H9 (cell line): ENCODE data around the gene NADSYN1. TPM values are rescaled to one million over a fixed set of nuclear protein-coding genes. Genes with fewer than 3 reads are reported as not detected.

ENCODE experiments used
- DNase-seq: peaks from one replicate; pipeline ENCODE4 v3.0.0-alpha.2; 2017
- H2AFZ ChIP-seq: one replicate; pipeline ENCODE4 v1.6.1; 2013; ENCODE audit warnings: mild to moderate bottlenecking, low read length, control low read depth, moderate library complexity
- H2AK5ac ChIP-seq: 2 replicates; pipeline ENCODE4 v1.6.1; 2013; ENCODE audit warnings: low read length, control low read depth, mixed read lengths; ENCODE audit not compliant: insufficient read length
- H2BK120ac ChIP-seq: one replicate; pipeline ENCODE4 v1.6.1; 2013; ENCODE audit warnings: low read depth, mild to moderate bottlenecking, low read length, control low read depth, inconsistent platforms; ENCODE audit not compliant: poor library complexity, severe bottlenecking
- H2BK12ac ChIP-seq: 2 replicates; pipeline ENCODE4 v1.6.1; 2013; ENCODE audit warnings: low read length, control low read depth, mixed read lengths, low read depth; ENCODE audit not compliant: insufficient read length
- H2BK15ac ChIP-seq: 2 replicates; pipeline ENCODE4 v1.6.1; 2013; ENCODE audit warnings: low read depth, low read length, control low read depth
- H2BK20ac ChIP-seq: one replicate; pipeline ENCODE4 v1.6.1; 2013; ENCODE audit warnings: low read depth, mild to moderate bottlenecking, low read length, control low read depth, inconsistent platforms; ENCODE audit not compliant: poor library complexity, severe bottlenecking
- H2BK5ac ChIP-seq: 2 replicates; pipeline ENCODE4 v1.6.1; 2013; ENCODE audit warnings: low read length, control low read depth, mixed read lengths; ENCODE audit not compliant: insufficient read length
- H3K14ac ChIP-seq: 2 replicates; pipeline ENCODE4 v1.6.1; 2013; ENCODE audit warnings: low read length, control low read depth; ENCODE audit not compliant: insufficient read depth
- H3K18ac ChIP-seq: 2 replicates; pipeline ENCODE4 v1.6.1; 2013; ENCODE audit warnings: low read depth, mild to moderate bottlenecking, mixed read lengths, low read length, control low read depth; ENCODE audit not compliant: insufficient read length
- H3K23ac ChIP-seq: 2 replicates; pipeline ENCODE4 v1.6.1; 2013; ENCODE audit warnings: low read length, control low read depth, mixed read lengths, low read depth; ENCODE audit not compliant: insufficient read length
- H3K23me2 ChIP-seq: 2 replicates; pipeline ENCODE4 v1.6.1; 2013; ENCODE audit warnings: low read depth, mild to moderate bottlenecking, mixed read lengths, low read length, control low read depth; ENCODE audit not compliant: insufficient read length, poor library complexity, severe bottlenecking
- H3K27ac ChIP-seq: 2 replicates; pipeline ENCODE4 v1.5.1; 2013; ENCODE audit warnings: low read length, control low read depth, mixed read lengths, low read depth; ENCODE audit not compliant: insufficient read length
- H3K27me3 ChIP-seq: 2 replicates; pipeline ENCODE4 v1.6.1; 2013; ENCODE audit warnings: low read length, control low read depth, inconsistent platforms; ENCODE audit not compliant: insufficient read depth
- H3K4ac ChIP-seq: 2 replicates; pipeline ENCODE4 v1.6.1; 2013; ENCODE audit warnings: low read depth, mild to moderate bottlenecking, control low read depth, inconsistent platforms, low read length, moderate library complexity
- H3K4me1 ChIP-seq: 2 replicates; pipeline ENCODE4 v1.6.1; 2013; ENCODE audit warnings: low read length, control low read depth, inconsistent platforms; ENCODE audit not compliant: insufficient read depth
- H3K4me2 ChIP-seq: 2 replicates; pipeline ENCODE4 v1.6.1; 2013; ENCODE audit warnings: low read length, control low read depth, mixed read lengths; ENCODE audit not compliant: insufficient read length, insufficient read depth
- H3K56ac ChIP-seq: 2 replicates; pipeline ENCODE4 v1.6.1; 2013; ENCODE audit warnings: low read depth, mild to moderate bottlenecking, mixed read lengths, low read length, control low read depth; ENCODE audit not compliant: insufficient read length
- H3K79me1 ChIP-seq: 2 replicates; pipeline ENCODE4 v1.6.1; 2013; ENCODE audit warnings: low read depth, mild to moderate bottlenecking, moderate library complexity, low read length, control low read depth, inconsistent platforms; ENCODE audit not compliant: insufficient read depth, poor library complexity, severe bottlenecking
- H3K79me2 ChIP-seq: 2 replicates; pipeline ENCODE4 v1.6.1; 2013; ENCODE audit warnings: low read length, control low read depth, inconsistent platforms; ENCODE audit not compliant: insufficient read depth
- H3K9ac ChIP-seq: 2 replicates; pipeline ENCODE4 v1.6.1; 2013; ENCODE audit warnings: low read length, control low read depth, mixed read lengths; ENCODE audit not compliant: insufficient read length; ENCODE audit errors: extremely low read depth
- H3K9me3 ChIP-seq: one replicate; pipeline ENCODE4 v1.6.1; 2013; ENCODE audit warnings: low read depth, low read length, inconsistent platforms; ENCODE audit not compliant: control insufficient read depth
- H3T11ph ChIP-seq: one replicate; pipeline ENCODE4 v1.6.1; 2013; ENCODE audit warnings: mild to moderate bottlenecking, low read length, control low read depth, inconsistent platforms
- H4K20me1 ChIP-seq: one replicate; pipeline ENCODE4 v1.6.1; 2013; ENCODE audit not compliant: control insufficient read depth, insufficient read length, insufficient read depth
- H4K5ac ChIP-seq: 2 replicates; pipeline ENCODE4 v1.6.1; 2013; ENCODE audit warnings: low read depth, mild to moderate bottlenecking, mixed read lengths, low read length, control low read depth; ENCODE audit not compliant: insufficient read length
- H4K8ac ChIP-seq: replicated peaks from 2 replicates; pipeline ENCODE4 v1.6.1; 2013; ENCODE audit warnings: low read length, control low read depth, mixed read lengths, low read depth; ENCODE audit not compliant: insufficient read length
- H4K91ac ChIP-seq: 2 replicates; pipeline ENCODE4 v1.6.1; 2013; ENCODE audit warnings: low read depth, mild to moderate bottlenecking, moderate library complexity, mixed read lengths, low read length, control low read depth; ENCODE audit not compliant: insufficient read length
- H3K27ac Mint-ChIP-seq, 3 experiments: 2 replicates in 2 of 3; 3 replicates in 1 of 3; pipeline ENCODE4 v1.8.0; 2020 to 2021; ENCODE audit warnings: mixed read lengths in 3 of 3, mild to moderate bottlenecking in 1 of 3, moderate library complexity in 1 of 3
- H3K27me3 Mint-ChIP-seq: 2 replicates; pipeline ENCODE4 v1.8.0; 2021; ENCODE audit warnings: low read depth, mild to moderate bottlenecking, moderate library complexity, mixed read lengths
- H3K36me3 Mint-ChIP-seq, 3 experiments: 2 replicates in 2 of 3; 3 replicates in 1 of 3; pipeline ENCODE4 v1.8.0; 2020 to 2021; ENCODE audit warnings: low read depth in 3 of 3, mixed read lengths in 3 of 3; ENCODE audit not compliant: insufficient read depth in 1 of 3
- H3K4me1 Mint-ChIP-seq, 2 experiments: 2 replicates each; pipeline ENCODE4 v1.8.0; 2020; ENCODE audit warnings: mixed read lengths in 2 of 2
- H3K4me3 Mint-ChIP-seq, 2 experiments: 2 replicates in 1 of 2; 3 replicates in 1 of 2; pipeline ENCODE4 v1.8.0; 2020 to 2021; ENCODE audit warnings: mild to moderate bottlenecking in 2 of 2, mixed read lengths in 2 of 2, moderate library complexity in 1 of 2
- H3K9me3 Mint-ChIP-seq, 2 experiments: 2 replicates in 1 of 2; 3 replicates in 1 of 2; pipeline ENCODE4 v1.8.0; 2020; ENCODE audit warnings: mild to moderate bottlenecking in 2 of 2, mixed read lengths in 2 of 2, moderate library complexity in 1 of 2
- CTCF ChIP-seq: fragments of 200-600 bp; sonication (generic); conservative IDR thresholded peaks from 3 replicates; pipeline ENCODE4 v1.8.0; 2021; ENCODE audit warnings: antibody characterized with exemption, mild to moderate bottlenecking
- WGBS: extraction: QIAGEN DNeasy Blood & Tissue Kit; methylation state at CpG from one replicate; pipeline ENCODE4 v1.1.7; 2013; ENCODE audit warnings: missing lambda C conversion rate, low lambda C conversion rate, mixed read lengths; ENCODE audit not compliant: insufficient read length; ENCODE audit errors: extremely low coverage; 5-methylcytosine and 5-hydroxymethylcytosine counted together
- total RNA-seq: library from RNA; stranded (reverse); gene quantifications from 2 replicates; pipeline ENCODE4 v1.2.1, GENCODE V29; 2021

The NADSYN1 gene
- total RNA-seq, 1 experiment from 2014 or later, result 44.2 TPM

GRCh38 chr11:71490044-71490730 is 37.2 kb downstream of the NADSYN1 start:
- Histone ChIP-seq H2BK5ac (no peak overlapping the region), H2AFZ (no peak overlapping the region), H4K20me1 (no peaks in the 10 kb centered on the region), H3K4ac (no peak overlapping the region), H3K23me2 (no peaks in the 10 kb centered on the region), H3K4me1 (no peaks in the 10 kb centered on the region), H3K23ac (no peak overlapping the region), H2BK20ac (no peak overlapping the region), H3K9me3 (no peaks in the 10 kb centered on the region), H3K14ac (no peak overlapping the region), H2BK12ac (no peak overlapping the region), H3K56ac (no peak overlapping the region), H2BK120ac (no peak overlapping the region), H4K5ac (no peak overlapping the region), H3K27me3 (no peaks in the 10 kb centered on the region), H3T11ph (no peak overlapping the region), H3K4me2 (no peak overlapping the region), H3K79me1 (no peaks in the 10 kb centered on the region), H3K9ac (no peak overlapping the region), H3K18ac (no peak overlapping the region), H3K79me2 (no peaks in the 10 kb centered on the region), H2BK15ac (no peak overlapping the region), H4K8ac (no peak overlapping the region), H3K27ac (no peak overlapping the region), H2AK5ac (no peak overlapping the region), H4K91ac (no peak overlapping the region)
- WGBS, result no CpG with 5 or more reads among the region's 23 CpGs
- no peak overlapping the region for H3K4me3 Mint-ChIP-seq
- no peak for TF ChIP-seq CTCF
- DNase-seq, result no peak
- H3K27me3 Mint-ChIP-seq, result no peaks in the 10 kb centered on the region
- H3K4me1 Mint-ChIP-seq, result peaks cover 4 to 6% of the 10 kb centered on the region in 2 experiments; a peak in 3 of 4 replicates
- peaks cover 22 to 77% (median 36%) of the 10 kb centered on the region in 3 experiments for H3K36me3 Mint-ChIP-seq
- H3K9me3 Mint-ChIP-seq, result no peaks in the 10 kb centered on the region
- peak overlapping the region in 2 of 3 experiments; percentile 66 to 68; a peak in 2 of 7 replicates for H3K27ac Mint-ChIP-seq
